22Rv1 (cell line): ENCODE measurements around the gene UBE2J1.

Experiments
- H3K27ac ChIP-seq: fragments of 450-650 bp; 2 replicates; pipeline ENCODE4 v1.5.1; 2017
- ZFX ChIP-seq: fragments of 450-650 bp; IDR thresholded peaks from 2 replicates; pipeline ENCODE4 v1.6.1; 2017; ENCODE audit warnings: antibody characterized with exemption, borderline replicate concordance
- TF ChIP-seq, protein P1 (sequence below): fragments of 450-650 bp; IDR thresholded peaks from 2 replicates; pipeline ENCODE4 v1.5.1; 2017; ENCODE audit warnings: mild to moderate bottlenecking

The UBE2J1 gene

GRCh38 chr6:89351671-89352277, 748 bp downstream of the UBE2J1 start:
- TF ChIP-seq, protein P1, sequence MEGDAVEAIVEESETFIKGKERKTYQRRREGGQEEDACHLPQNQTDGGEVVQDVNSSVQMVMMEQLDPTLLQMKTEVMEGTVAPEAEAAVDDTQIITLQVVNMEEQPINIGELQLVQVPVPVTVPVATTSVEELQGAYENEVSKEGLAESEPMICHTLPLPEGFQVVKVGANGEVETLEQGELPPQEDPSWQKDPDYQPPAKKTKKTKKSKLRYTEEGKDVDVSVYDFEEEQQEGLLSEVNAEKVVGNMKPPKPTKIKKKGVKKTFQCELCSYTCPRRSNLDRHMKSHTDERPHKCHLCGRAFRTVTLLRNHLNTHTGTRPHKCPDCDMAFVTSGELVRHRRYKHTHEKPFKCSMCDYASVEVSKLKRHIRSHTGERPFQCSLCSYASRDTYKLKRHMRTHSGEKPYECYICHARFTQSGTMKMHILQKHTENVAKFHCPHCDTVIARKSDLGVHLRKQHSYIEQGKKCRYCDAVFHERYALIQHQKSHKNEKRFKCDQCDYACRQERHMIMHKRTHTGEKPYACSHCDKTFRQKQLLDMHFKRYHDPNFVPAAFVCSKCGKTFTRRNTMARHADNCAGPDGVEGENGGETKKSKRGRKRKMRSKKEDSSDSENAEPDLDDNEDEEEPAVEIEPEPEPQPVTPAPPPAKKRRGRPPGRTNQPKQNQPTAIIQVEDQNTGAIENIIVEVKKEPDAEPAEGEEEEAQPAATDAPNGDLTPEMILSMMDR: no peak
- no peak for TF ChIP-seq ZFX
- peak overlapping the region; percentile 86 for H3K27ac ChIP-seq

GRCh38 chr6:89350281-89350966, 2.1 kb downstream of the UBE2J1 start:
- H3K27ac ChIP-seq: no peak overlapping the region
- TF ChIP-seq, protein P1: no peak
- TF ChIP-seq ZFX: no peak

- TF ChIP-seq ZFX: no peak
- TF ChIP-seq, protein P1: no peak
- H3K27ac ChIP-seq: no peak overlapping the region
Observed at GRCh38 chr6:89348372-89348771, 4.2 kb downstream of the UBE2J1 start.

DNA sequence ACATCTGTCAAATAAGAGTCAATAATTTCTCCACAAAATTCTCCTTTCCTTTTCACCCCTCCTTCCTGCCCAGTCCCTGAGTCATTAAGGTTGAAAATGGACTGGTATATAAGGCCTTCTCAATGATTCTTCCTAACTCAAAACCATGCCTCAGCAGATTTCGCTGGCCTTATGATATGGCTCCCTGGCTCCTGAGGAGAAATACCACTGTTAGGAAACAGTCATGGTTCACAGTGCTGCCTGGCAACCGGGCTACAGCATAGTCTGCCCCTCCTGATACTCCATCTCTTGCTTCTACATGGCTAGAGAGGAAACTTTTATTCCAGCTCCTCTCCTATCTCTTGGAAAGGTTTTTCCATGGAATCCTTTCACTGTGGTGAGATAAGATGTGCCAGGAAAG, 4.7 kb downstream of the UBE2J1 start:
- no peak overlapping the region for H3K27ac ChIP-seq

GRCh38 chr6:89346433-89346832, 6.1 kb downstream of the UBE2J1 start:
- no peak overlapping the region for H3K27ac ChIP-seq
- TF ChIP-seq, protein P1: no peak
- no peak for TF ChIP-seq ZFX

More for the DNA sequence above, 4.7 kb downstream of the UBE2J1 start:
- TF ChIP-seq, protein P1: no peak
- no peak for TF ChIP-seq ZFX

- H3K27ac ChIP-seq: no peak overlapping the region
- TF ChIP-seq ZFX: no peak
- TF ChIP-seq, protein P1: no peak
Observed at GRCh38 chr6:89339565-89339964, 13.0 kb downstream of the UBE2J1 start.

- H3K27ac ChIP-seq: peak overlapping the region; percentile 40
- TF ChIP-seq, protein P1: no peak
Observed at GRCh38 chr6:89335164-89335563, 17.4 kb downstream of the UBE2J1 start.
